ENCODE data around the gene GADD45B. TPM values are rescaled to one million over a fixed set of nuclear protein-coding genes. Genes with fewer than 3 reads are reported as not detected.

Gene GADD45B, protein sequence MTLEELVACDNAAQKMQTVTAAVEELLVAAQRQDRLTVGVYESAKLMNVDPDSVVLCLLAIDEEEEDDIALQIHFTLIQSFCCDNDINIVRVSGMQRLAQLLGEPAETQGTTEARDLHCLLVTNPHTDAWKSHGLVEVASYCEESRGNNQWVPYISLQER
- total RNA-seq = 26.7 and 53.2 TPM in 2 replicates

GRCh38 chr19:2475702-2476450 lies at the start of gene GADD45B:
GADD45B (plus strand) TSS chr19:2476127; CDS start chr19:2476359, 232 bp downstream.

GRCh38 chr19:2427429-2428320 lies 48.3 kb upstream of the GADD45B start, which contains the start of gene TIMM13:
TIMM13 (minus strand) TSS chr19:2427586; CDS start chr19:2427533, 53 bp downstream.

Small RNAs within 50 kb of the gene (small RNA-seq; reads per million reads assigned to genes)
- not detected for gene RNU6-993P

Other genes with a start within 250 kb of the GADD45B start
- 44.3 and 53.9 TPM in 2 replicates for gene PLEKHJ1, start 239.8 kb upstream of the GADD45B start, total RNA-seq
- gene SF3A2, start 239.3 kb upstream of the GADD45B start, total RNA-seq = 43.2 and 61.7 TPM in 2 replicates
- 1.7 and 2.6 TPM in 2 replicates for gene AMH, start 226.8 kb upstream of the GADD45B start, total RNA-seq
- not detected in 2 replicates for gene JSRP1, start 219.7 kb upstream of the GADD45B start, total RNA-seq
- not detected in 2 replicates for gene PEAK3, start 194.0 kb upstream of the GADD45B start, total RNA-seq
- under 0.01 TPM in 1 of 2 replicates, not detected in the other for gene LINGO3, start 168.0 kb upstream of the GADD45B start, total RNA-seq
- gene LSM7, start 147.5 kb upstream of the GADD45B start, total RNA-seq = 127 and 172 TPM in 2 replicates
- gene SPPL2B, start 147.4 kb upstream of the GADD45B start, total RNA-seq = 26.3 and 31.4 TPM in 2 replicates
- gene TMPRSS9, start 115.9 kb upstream of the GADD45B start, total RNA-seq = not detected in 2 replicates
- gene TIMM13, start 48.5 kb upstream of the GADD45B start, total RNA-seq = 49.3 and 51.7 TPM in 2 replicates
- 71.2 and 91.5 TPM in 2 replicates for gene LMNB2, start 19.2 kb upstream of the GADD45B start, total RNA-seq
- 0.48 and 0.98 TPM in 2 replicates for gene GNG7, start 226.6 kb downstream of the GADD45B start, total RNA-seq
- 0.29 TPM in 1 of 2 replicates, not detected in the other for gene DIRAS1, start 245.2 kb downstream of the GADD45B start, total RNA-seq